VCaP (cell line): ENCODE measurements around the gene LGI2.

Experiments used
- H3K27ac ChIP-seq: fragments of 450-650 bp; 2 replicates; pipeline ENCODE4 v1.5.1; 2017
- TF ChIP-seq, protein P1 (sequence below): fragments of 450-650 bp; conservative IDR thresholded peaks from 2 replicates; pipeline ENCODE4 v1.5.1; 2017; ENCODE audit warnings: mild to moderate bottlenecking, moderate library complexity

Gene LGI2

DNA sequence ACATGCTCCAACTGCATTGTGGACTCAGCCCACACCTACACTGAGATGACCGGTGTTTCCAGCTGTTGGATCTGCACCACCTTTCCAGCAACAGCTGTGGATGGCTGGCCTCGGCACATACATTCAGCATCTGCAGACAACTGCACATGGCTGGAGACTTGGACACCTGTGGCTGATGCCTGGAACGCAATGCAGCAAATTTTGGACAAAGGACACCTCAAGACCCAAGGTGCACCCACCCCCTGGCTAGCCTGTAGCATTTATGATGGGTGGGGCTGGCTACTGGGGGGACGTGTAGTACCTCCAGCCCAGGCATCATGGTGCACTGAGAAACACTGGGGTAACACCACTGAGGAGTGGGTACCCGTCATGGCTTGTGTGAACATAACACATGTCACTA, 60.6 kb downstream of the LGI2 start:
- TF ChIP-seq, protein P1, sequence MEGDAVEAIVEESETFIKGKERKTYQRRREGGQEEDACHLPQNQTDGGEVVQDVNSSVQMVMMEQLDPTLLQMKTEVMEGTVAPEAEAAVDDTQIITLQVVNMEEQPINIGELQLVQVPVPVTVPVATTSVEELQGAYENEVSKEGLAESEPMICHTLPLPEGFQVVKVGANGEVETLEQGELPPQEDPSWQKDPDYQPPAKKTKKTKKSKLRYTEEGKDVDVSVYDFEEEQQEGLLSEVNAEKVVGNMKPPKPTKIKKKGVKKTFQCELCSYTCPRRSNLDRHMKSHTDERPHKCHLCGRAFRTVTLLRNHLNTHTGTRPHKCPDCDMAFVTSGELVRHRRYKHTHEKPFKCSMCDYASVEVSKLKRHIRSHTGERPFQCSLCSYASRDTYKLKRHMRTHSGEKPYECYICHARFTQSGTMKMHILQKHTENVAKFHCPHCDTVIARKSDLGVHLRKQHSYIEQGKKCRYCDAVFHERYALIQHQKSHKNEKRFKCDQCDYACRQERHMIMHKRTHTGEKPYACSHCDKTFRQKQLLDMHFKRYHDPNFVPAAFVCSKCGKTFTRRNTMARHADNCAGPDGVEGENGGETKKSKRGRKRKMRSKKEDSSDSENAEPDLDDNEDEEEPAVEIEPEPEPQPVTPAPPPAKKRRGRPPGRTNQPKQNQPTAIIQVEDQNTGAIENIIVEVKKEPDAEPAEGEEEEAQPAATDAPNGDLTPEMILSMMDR, result no peak
- H3K27ac ChIP-seq, result no peak overlapping the region

DNA sequence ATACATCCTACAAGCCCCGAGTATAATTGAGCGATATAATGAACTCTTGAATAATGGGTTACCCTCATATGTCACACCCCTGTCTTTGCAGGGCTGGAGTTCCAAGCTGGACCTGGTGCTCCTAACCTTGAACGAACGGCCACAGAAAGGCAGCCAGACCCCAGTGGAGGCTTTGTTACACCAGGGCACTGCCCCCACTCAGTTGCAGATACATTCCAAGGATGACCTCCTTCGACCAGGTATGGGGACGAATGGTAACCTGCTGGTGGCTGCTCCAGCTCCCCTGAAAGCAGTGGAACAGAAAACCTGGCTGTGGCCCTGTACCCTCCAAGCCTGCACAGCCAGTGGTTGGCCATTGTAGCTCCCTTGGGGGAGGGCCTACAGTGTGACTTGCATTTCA, 61.3 kb downstream of the LGI2 start:
- TF ChIP-seq, protein P1, result no peak
- no peak overlapping the region for H3K27ac ChIP-seq

DNA sequence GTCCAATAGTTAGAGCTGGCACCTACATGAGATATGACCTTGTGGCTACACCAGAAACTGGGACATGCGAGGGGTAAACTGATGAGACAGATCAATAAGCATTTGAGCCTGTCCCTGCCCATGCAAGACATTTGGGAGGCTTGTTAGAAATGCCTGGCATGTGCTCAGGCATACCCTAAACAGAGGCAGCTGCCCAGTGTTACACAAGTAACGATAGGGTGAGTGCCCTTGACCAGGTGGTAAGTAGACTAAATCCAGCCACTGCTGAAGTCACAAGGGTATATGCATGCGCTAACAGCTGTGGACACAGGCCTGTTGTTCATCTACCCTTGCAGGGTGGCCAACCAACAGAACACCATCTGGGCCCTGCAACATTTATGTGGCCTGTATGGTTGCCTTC, 61.8 kb downstream of the LGI2 start:
- H3K27ac ChIP-seq, result no peak overlapping the region
- TF ChIP-seq, protein P1, result no peak

DNA sequence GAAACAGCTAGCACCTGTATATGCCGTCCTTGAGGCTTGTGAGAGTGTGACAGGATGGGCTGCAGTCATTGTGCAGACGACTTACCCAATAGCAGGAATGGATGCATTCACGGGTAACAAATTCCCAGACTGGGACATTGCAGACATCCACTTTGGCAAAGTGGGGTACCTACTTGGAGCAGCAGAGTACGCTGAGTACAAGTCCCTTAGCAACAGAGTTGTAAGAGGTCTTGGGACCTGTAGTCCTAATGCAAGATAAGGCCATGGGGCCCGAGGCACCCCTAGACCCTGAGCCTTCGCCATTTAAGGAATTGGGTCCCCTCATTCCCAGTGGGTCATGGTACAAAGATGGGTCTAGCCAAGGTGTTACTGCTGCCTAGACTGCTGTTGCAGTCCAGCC, 62.5 kb downstream of the LGI2 start:
- TF ChIP-seq, protein P1, result no peak
- H3K27ac ChIP-seq, result no peak overlapping the region

DNA sequence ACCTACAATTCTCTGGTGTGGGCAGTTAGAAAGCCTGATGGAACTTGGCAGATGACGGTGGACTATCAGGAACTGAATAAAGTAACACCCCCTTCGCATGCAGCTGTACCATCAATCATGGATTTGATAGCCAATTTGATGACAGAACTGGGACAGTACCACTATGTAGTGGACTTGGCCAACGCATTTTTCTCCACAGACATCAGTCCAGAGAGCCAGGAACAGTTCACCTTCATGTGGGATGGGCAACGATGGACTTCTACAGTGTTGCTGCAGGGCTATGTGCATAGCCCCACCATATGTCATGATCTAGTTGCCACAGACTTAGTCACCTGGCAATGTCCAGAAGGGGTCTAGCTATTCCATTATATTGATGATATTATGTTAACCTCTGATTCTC, 63.4 kb downstream of the LGI2 start:
- TF ChIP-seq, protein P1, result no peak
- H3K27ac ChIP-seq, result no peak overlapping the region

DNA sequence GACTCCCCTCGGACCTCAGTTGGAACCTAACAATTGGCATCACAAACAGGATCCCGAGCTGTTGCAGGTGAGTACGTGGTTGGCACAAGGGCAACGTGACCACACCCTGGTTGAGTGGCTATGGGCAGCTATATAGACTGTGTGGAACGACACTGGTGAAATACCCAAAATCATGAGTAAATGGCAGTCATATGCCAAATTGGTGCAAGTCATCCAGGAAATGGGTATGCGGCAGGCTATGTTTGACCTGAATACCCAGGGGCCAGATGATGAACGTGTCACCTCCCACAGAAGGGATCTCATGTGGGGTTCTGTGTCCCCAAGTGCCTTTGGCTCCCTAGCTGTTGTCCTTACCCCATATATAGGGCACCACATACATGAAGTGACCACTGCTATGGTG, 64.7 kb downstream of the LGI2 start:
- TF ChIP-seq, protein P1, result no peak
- no peak overlapping the region for H3K27ac ChIP-seq

DNA sequence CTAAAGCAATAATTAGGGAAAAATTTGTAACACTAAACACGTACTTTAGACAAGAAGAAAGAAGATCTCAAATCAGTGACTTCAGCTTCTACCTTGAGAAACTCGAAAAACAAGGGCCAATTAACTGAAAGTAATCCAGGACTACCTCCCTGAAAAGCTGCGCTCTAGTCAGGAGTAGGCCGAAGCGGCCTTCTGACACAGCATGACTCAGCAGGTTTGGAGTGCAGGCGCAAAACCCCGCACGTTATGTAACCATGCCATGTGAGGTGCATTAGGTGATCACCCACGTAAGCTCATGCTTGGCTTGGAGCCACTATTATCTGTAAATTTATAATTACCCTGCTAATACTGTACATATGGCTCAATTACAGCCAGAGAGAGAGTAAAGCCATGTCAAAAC, 65.1 kb downstream of the LGI2 start:
- TF ChIP-seq, protein P1, result no peak

DNA sequence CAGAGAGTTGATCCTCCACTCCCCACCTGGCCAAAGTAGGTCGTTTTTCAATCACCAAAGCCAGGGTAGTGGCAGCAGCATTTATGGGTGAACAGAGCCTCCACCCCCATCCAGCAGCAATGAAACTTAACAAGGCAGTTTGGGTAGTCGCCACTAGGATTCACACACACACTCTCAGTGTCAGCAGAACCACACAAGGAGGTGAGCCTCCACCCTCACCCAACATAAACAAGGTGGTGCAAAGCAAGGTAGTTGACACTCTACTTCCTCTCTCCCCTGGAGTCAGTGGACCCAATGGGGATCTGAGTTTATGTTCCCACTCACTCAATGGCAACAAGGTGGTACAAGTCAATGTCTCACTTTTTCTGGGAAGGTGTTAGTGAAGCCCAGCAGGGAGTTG, 67.5 kb downstream of the LGI2 start:
- no peak overlapping the region for H3K27ac ChIP-seq
- TF ChIP-seq, protein P1, result no peak

More for the DNA sequence above, 65.1 kb downstream of the LGI2 start:
- H3K27ac ChIP-seq, result no peak overlapping the region
